GM18520 (cell line): Measurements from ENCODE around the gene DNAH1.

Source experiments
- ATAC-seq: cut with Tn5 transposase; IDR thresholded peaks from one replicate; pipeline ENCODE4 v1.9.1; 2021; ENCODE audit not compliant: unreplicated experiment

DNAH1 gene

DNA sequence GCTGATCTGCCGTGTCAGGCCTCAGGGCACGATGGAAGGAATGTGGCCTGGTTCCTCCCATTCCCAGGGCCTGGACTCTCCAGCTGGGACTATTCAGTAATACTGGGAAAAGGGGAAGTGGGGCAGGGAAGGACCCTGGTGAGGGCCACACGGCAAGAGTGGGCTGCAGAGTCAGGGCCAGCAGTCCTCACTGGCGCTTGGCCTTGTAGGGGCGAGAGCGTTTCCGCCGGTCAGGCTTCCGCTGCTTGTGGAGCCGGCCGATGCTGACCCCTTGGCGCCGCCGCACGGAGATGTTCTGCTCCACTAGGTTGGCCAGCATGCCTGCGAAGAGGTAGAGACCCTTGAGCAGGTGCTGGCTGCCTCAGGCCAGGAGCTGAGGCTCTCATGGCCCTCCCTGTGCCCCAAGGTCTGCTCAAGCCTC, 86.0 kb downstream of the DNAH1 start:
- ATAC-seq = no peak

GRCh38 chr3:52402706-52403270, 86.7 kb downstream of the DNAH1 start:
- no peak for ATAC-seq

GRCh38 chr3:52403271-52403841, 87.2 kb downstream of the DNAH1 start:
- ATAC-seq = no peak

DNA sequence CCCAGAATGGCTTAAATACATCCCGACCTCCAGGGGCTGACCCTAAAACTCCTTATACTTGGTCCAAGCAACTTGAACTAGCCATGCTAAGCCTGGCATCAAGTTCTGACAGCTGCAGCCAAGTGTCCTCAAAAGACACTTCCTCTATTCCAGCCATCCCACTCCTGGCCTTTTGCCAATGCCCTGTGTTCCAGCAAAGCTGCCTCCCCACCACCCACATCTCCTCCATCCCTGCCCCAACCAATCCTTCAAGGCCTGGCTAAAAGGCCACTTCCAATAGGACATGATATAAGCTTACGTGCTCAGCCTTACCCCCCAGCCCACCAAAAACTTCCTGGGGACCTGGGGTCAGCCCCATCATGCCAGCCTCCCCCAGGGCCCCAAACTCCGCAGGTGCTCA, 87.8 kb downstream of the DNAH1 start:
- no peak for ATAC-seq

GRCh38 chr3:52404391-52404790, 88.3 kb downstream of the DNAH1 start:
- ATAC-seq = no peak

GRCh38 chr3:52405066-52405465, 88.9 kb downstream of the DNAH1 start:
- ATAC-seq = no peak

DNA sequence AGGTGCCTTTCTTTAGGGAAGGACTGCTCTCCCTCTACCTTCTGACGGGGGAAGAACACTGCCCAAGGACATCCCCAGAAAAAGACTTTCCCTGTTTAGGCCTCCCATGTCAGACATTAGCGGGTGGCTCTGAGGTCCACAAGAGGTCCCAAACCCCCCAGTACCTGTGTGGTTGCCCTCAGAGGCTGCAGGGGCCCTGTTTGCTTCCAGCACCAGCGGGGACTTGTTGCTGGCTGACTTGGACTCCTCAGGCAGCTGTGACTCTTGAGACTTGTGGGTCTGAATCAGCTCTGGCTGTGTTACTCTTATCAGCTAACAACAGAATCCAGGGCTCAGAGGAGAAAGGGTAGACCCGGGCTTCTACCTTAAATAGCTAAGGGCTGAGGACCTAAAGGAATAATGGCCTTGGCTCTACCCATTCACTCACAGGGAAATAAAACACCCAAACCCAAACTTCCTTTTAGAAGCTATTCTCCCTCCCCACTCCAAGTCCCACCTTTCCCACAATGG, 89.5 kb downstream of the DNAH1 start:
- no peak for ATAC-seq

DNA sequence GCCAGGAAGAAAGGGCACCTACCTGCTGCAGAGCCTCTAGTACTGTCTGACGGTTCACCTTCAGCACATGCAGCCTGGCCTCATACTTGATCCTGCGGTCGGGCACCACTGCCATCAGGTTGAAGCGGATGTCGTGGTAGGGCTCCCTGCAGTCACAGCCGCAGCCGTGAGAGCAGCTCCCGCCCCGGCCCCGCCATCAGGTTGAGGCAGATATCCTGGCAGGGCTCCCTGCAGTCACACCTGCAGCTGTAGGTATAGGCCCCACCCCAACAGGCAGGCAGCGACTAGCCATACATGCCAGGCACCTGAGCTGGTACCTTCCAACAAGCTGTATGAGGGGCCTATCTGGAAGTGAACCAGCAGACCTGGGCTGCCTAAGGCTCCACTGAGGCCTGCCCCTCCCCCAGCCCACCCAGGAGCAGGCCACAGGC, 90.1 kb downstream of the DNAH1 start:
- no peak for ATAC-seq

DNA sequence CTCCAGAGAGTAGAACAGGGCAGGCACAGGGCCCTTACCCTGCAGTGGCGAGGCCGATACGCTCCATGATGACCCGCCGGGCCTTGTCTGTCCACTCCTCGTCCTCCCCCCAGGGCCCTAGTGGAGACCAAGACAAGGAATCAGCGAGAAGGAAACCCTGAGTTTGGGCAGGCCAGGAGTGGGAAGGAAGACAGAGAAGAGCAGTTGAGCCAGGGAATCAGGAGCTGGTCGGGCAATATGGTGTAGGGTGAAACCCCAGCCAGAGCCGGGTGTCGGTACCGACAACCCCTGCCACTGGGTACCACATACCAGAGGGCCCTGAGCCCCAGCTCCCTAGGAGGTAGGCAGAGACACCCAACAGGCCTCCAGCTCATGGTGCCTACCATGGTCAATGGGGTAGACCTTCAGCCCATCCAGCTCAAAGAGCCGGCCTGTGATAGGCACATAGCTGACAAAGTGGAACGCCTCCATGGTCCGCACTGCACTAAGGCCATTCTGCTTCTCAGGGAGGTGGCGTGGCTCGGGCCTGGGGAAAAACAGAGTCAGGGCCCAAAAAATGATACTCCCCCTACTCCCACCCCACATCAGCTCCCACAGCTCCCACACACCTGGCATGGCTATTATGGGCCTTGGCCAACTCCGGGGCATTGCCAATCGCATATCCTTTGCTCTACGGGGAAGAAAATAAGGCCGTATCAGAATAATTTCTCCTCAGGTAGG, 90.8 kb downstream of the DNAH1 start:
- no peak for ATAC-seq

- no peak for ATAC-seq
These were observed 91.7 kb downstream of the DNAH1 start for GRCh38 chr3:52407779-52408178.

DNA sequence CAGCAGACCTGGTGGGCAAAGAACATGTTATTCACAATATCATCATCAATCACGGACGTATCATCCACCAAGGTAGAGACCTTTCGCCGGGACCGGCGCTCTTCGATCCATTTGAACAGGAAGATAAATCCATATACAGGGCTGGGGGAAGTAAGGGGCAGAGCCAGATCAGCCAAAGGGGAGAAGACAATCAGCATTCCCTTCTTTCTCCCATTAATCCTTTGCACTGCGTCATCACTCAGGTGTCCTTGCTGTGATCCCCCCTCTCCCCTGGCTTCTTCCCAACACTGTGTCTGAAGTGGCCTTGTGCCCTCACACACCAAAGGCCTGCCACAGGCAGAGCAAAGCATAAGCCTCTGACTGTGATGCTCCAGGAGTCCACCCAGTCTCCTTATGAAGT, 92.3 kb downstream of the DNAH1 start:
- no peak for ATAC-seq

DNA sequence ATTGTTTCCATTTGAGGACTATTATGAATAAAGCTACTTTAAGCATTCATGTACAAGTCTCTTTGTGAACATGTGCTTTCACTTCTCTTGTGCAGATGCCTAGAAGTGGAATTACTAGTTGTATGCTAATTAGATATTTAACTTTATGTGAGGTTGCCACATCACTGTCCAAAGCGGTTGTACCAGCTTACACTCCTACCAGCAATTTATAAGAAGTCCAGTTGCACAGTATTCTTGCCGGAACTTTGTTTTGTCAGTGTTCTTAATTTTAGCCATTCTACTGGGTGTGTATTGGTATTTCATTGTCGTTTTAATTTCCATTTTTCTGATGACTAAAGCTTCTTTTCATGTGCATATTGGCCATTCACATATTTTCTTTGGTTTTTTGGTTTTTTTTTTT, 99.7 kb downstream of the DNAH1 start:
- no peak for ATAC-seq

DNA sequence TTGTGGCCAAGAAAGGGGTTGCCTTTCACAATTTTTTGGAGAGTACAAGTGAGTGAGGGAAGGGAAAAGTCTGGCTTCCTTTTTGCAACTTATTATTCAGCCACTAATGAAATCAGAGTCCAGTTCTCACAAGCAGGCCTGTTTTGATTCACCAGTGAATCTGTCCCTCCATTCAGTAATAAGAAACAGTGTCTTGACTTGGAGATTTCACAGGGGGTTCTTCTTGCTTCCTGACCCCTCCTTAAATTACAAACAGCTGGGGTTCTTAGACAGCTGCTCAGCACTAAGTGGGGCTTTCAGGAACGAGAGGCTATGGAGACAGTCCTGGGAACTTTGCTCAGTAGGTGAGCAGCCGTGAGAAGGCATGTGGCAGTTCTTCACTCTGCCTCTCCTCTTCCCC, 104.3 kb downstream of the DNAH1 start:
- no peak for ATAC-seq

- no peak for ATAC-seq
These were observed 106.5 kb downstream of the DNAH1 start for GRCh38 chr3:52422669-52423068.

DNA sequence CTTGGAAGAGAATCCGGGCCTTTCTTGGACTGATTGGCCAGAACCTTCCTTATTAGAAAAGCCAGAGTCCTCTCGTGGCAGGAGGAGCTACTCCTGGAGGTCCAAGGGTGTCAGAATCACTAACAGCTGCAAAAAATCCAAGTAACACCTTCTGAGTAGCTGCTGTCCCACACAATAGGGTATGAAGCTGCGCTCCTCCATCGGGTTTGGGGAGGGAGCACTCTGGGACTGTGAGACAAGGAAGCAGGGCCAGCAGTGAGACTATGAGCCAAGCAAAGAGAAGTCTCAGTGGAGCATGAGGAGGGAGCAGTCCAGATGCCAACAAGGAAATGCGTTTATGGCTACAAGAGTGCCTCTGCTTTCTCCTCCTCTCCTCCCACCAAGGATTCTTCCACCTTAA, 107.1 kb downstream of the DNAH1 start:
- no peak for ATAC-seq

DNA sequence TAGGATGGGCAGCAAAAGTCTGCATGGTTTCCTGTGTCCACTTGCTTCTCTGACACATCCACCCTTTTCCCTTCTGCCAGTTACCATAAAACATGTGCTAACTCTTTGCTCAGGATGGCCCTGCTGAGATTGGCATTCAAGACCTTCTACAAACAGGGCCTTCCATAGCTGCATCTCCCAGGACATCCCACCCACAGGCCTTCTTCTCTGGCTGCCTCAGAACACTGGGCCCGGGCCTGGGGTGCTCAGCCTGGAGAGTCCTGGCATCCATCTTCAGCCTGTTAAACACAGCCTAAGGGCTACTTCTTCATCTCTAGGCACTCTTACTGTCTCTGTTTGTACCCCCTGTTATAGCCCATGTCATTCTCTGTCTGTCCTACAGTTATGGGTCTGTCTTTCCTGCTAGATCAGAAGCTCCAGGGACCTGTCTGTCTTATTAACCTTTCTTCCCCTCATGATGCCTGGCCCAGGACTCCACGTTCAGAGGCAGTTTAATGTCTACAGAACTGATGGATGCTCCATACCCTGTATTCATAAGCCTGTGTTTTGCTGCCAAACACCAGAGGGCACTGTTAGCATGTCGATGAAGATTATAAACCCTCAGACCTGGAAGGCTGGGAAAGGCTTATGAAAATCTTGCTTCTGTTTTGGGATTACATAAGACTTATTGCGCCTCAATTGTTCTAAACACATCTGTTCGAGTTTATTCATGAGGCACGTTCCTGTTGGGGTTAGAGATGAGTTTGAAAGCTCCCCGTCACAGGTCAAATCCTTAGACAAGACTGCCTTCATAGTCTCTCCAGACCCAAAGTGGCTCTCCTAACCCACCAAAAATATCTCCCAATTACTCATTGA, 112.3 kb downstream of the DNAH1 start:
- no peak for ATAC-seq

GRCh38 chr3:52429031-52429430, 112.9 kb downstream of the DNAH1 start:
- ATAC-seq = no peak

DNA sequence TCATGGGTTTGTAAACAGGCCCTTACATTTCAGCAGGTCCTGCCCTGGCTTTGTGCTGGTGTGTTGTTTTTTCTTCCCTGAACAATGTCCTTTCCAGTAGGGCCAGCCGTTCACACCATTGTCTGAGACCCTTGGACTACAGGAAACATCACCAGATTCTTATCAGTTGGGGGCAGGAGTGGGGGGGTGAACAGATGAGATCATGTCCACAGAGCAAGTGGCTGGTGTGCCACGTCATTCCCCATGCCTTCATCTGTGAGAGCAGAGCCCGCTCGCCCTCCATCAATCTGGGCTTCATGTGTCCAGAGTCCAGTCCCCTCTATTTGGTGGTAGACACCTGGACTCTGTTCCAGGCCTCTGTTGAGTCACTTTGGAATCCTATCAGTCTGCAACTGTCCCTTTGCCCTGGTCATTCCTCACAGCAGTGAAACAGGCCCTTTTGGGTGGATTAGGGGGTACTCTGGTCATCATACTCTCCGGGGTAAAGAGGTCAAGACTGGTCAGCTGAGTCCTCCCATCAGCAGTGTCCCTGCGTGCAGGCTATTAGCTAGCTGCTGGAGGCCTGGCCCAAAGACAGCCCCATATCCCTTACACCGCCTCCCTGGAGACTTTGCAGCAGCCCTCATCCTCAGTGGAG, 113.8 kb downstream of the DNAH1 start:
- ATAC-seq = no peak

DNA sequence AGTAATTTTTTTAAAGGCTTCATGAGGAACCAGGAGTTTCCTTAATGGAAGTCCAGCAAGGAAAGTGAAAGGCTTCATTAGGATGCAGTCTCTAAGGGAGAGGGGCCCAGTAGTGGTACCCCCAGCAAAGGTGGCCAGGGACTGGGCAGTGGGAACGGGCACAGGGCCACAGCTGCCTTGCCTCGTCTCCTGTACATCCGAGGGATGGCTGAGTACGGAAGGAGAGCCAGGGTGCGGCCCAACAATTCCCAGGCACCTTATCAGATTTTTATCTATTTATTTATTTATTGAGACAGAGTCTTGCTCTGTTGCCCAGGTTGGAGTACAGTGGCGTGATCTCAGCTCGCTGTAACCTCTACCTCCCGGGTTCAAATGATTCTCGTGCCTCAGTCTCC, 114.3 kb downstream of the DNAH1 start:
- no peak for ATAC-seq

DNA sequence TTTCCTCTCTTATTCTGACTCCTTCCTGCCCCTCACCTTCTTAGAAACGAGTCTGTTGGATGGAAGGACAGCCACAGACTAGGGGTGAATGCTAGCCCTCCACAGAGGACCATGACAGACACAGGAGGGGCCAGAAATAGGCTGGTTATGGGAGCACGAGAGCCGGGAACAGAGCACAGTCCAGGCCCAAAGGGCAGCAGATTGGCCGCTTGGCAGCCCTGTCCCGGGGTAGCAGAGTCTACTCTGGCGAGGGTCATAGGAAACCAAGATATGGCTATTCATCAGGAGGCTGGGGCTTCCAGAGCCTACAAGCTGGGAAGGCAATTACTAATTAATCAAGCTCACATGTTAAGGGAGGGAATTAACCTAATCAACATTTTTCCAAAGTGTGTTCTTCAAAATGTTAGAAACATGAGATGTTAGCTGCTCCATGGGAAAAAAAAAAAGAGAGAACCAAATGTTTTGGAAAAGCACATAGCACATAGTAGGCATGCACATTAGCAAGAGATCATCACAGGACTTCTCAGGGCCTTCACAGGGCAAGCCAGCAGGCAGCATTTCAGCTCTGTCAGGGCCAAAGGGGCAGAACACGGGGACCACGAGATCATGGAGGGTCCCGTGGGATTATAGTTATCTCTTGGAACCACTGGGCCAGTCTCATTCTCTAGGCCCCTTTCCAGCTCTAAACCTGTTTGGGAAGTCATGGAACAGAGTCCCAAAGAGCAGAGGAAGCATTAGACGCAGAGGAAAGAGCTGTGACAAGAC, 115.5 kb downstream of the DNAH1 start:
- ATAC-seq = no peak
